HepG2 (cell line): Measurements from ENCODE around the gene PARN. TPM values are rescaled to one million over a fixed set of nuclear protein-coding genes. Genes with fewer than 3 reads are reported as not detected.
A peak's percentile ranks its signal among the peaks of the same experiment; 100 is the strongest.

Experiments
- AHR ChIP-seq: IDR thresholded peaks from 2 replicates; pipeline ENCODE4 v1.6.1; 2018; ENCODE audit warnings: missing genetic modification reagents, missing compliant biosample characterization
- ATM ChIP-seq: fragments of 450-650 bp; IDR thresholded peaks from 2 replicates; pipeline ENCODE4 v1.7.1; 2017; ENCODE audit warnings: mild to moderate bottlenecking, borderline replicate concordance
- BCL6 ChIP-seq: IDR thresholded peaks from 2 replicates; pipeline ENCODE4 v1.6.1; 2016; ENCODE audit warnings: missing genetic modification reagents, missing compliant biosample characterization
- ESRRA ChIP-seq: sonication (generic); formaldehyde crosslinking; IDR thresholded peaks from 2 replicates; pipeline ENCODE4 v1.5.1; 2020; ENCODE audit warnings: mild to moderate bottlenecking, low read depth, missing genetic modification reagents
- FOSL2 ChIP-seq: sonication (generic); formaldehyde crosslinking; IDR thresholded peaks from 2 replicates; pipeline ENCODE4 v1.4.0; 2020; ENCODE audit warnings: missing genetic modification reagents
- GZF1 ChIP-seq: sonication (generic); formaldehyde crosslinking; IDR thresholded peaks from 2 replicates; pipeline ENCODE4 v1.5.1; 2020; ENCODE audit warnings: mild to moderate bottlenecking, missing genetic modification reagents
- MEF2D ChIP-seq: sonication (generic); formaldehyde crosslinking; IDR thresholded peaks from 2 replicates; pipeline ENCODE4 v1.5.1; 2020; ENCODE audit warnings: mild to moderate bottlenecking, missing genetic modification reagents
- MYC ChIP-seq: sonication (generic); formaldehyde crosslinking; IDR thresholded peaks from 2 replicates; pipeline ENCODE4 v1.9.0; 2021; ENCODE audit warnings: missing genetic modification reagents, borderline replicate concordance
- NONO ChIP-seq, 2 experiments: fragments of 450-650 bp in 1 of 2; sonication (generic) in 1 of 2; formaldehyde crosslinking in 1 of 2; IDR thresholded peaks in 1 of 2; conservative IDR thresholded peaks in 1 of 2; 2 replicates each; pipeline versions ENCODE4 v1.6.1 to v1.8.0; 2017 to 2022; ENCODE audit warnings: mild to moderate bottlenecking in 1 of 2, missing genetic modification reagents in 1 of 2, moderate library complexity in 1 of 2
- ONECUT2 ChIP-seq: sonication (generic); formaldehyde crosslinking; IDR thresholded peaks from 2 replicates; pipeline ENCODE4 v1.4.0; 2020; ENCODE audit warnings: missing genetic modification reagents
- PPARG ChIP-seq: conservative IDR thresholded peaks from 2 replicates; pipeline ENCODE4 v1.6.1; 2016; ENCODE audit warnings: missing biosample characterization, missing genetic modification reagents
- RARA ChIP-seq: IDR thresholded peaks from 2 replicates; pipeline ENCODE4 v1.6.1; 2016; ENCODE audit warnings: missing genetic modification reagents, missing compliant biosample characterization
- RFX5 ChIP-seq: IDR thresholded peaks from 2 replicates; pipeline ENCODE4 v1.6.1; 2011; ENCODE audit warnings: low read depth, low read length, improper control_type of control experiment
- RXRB ChIP-seq: IDR thresholded peaks from 2 replicates; pipeline ENCODE4 v1.6.1; 2016; ENCODE audit warnings: borderline replicate concordance, missing genetic modification reagents, missing compliant biosample characterization
- SIN3A ChIP-seq: IDR thresholded peaks from 2 replicates; pipeline ENCODE4 v1.6.1; 2011; ENCODE audit warnings: low read depth, mild to moderate bottlenecking, control low read depth, low read length, borderline replicate concordance
- SOX6 ChIP-seq, 2 experiments: fragments of 450-650 bp in 1 of 2; sonication (generic) in 1 of 2; formaldehyde crosslinking in 1 of 2; IDR thresholded peaks; 2 replicates each; pipeline versions ENCODE4 v1.4.0 to v1.6.1; 2017 to 2020; ENCODE audit warnings: antibody characterized with exemption in 1 of 2, mild to moderate bottlenecking in 1 of 2, missing genetic modification reagents in 1 of 2
- ZFP1 ChIP-seq: IDR thresholded peaks from 2 replicates; pipeline ENCODE4 v1.6.1; 2016
- ZNF225 ChIP-seq: sonication (generic); formaldehyde crosslinking; IDR thresholded peaks from 2 replicates; pipeline ENCODE4 v1.4.0; 2020; ENCODE audit warnings: mild to moderate bottlenecking, missing genetic modification reagents
- ZNF3 ChIP-seq: IDR thresholded peaks from 2 replicates; pipeline ENCODE4 v1.7.0; 2017; ENCODE audit warnings: inconsistent platforms
- ZNF549 ChIP-seq: sonication (generic); formaldehyde crosslinking; IDR thresholded peaks from 2 replicates; pipeline ENCODE4 v1.5.0; 2020; ENCODE audit warnings: missing genetic modification reagents
- ZNF589 ChIP-seq: sonication (generic); formaldehyde crosslinking; conservative IDR thresholded peaks from 2 replicates; pipeline ENCODE4 v1.8.0; 2022; ENCODE audit warnings: mild to moderate bottlenecking, moderate library complexity, missing genetic modification reagents
- ZNF614 ChIP-seq: IDR thresholded peaks from 2 replicates; pipeline ENCODE4 v1.6.1; 2018; ENCODE audit warnings: missing biosample characterization, missing genetic modification reagents, inconsistent platforms, borderline replicate concordance
- ZNF788 ChIP-seq: sonication (generic); formaldehyde crosslinking; IDR thresholded peaks from 2 replicates; pipeline ENCODE4 v1.5.0; 2020; ENCODE audit warnings: mild to moderate bottlenecking, missing genetic modification reagents, borderline replicate concordance
- ZNF816 ChIP-seq: sonication (generic); formaldehyde crosslinking; IDR thresholded peaks from 2 replicates; pipeline ENCODE4 v1.8.0; 2022; ENCODE audit warnings: missing genetic modification reagents, mild to moderate bottlenecking, borderline replicate concordance
- ZNF883 ChIP-seq: sonication (generic); formaldehyde crosslinking; IDR thresholded peaks from 2 replicates; pipeline ENCODE4 v1.5.1; 2020; ENCODE audit warnings: mild to moderate bottlenecking, missing genetic modification reagents; ENCODE audit errors: not compliant biosample characterization
- polyA plus RNA-seq, 8 experiments: library from polyadenylated mRNA; depleted of rRNA in 3 of 8; stranded (reverse) in 7 of 8; unstranded in 1 of 8; fragments of >200 nt; fragmentation: Illumina TruSeq in 4 of 8; extraction: Trizol in 4 of 8; gene quantifications; 2 replicates each; pipeline versions ENCODE4 v1.2.1 to v1.2.3, GENCODE V29; 2011 to 2016; ENCODE audit warnings: low read depth in 4 of 8, missing spikeins in 1 of 8, mixed read lengths in 1 of 8; ENCODE audit not compliant: insufficient read depth in 1 of 8
- total RNA-seq, 5 experiments: library from RNA; depleted of rRNA; stranded (reverse); fragments of >200 nt; fragmentation: Illumina TruSeq; extraction: Trizol; gene quantifications; 2 replicates each; pipeline ENCODE4 v1.2.3, GENCODE V29; 2016; ENCODE audit warnings: low read depth in 1 of 5
- TF ChIP-seq, protein P1 (sequence below): sonication (generic); formaldehyde crosslinking; IDR thresholded peaks from 2 replicates; pipeline ENCODE4 v1.5.0; 2020; ENCODE audit warnings: mild to moderate bottlenecking, missing genetic modification reagents, borderline replicate concordance
- TF ChIP-seq, protein P2 (sequence below): sonication (generic); formaldehyde crosslinking; conservative IDR thresholded peaks from 2 replicates; pipeline ENCODE4 v1.8.0; 2022; ENCODE audit warnings: low read depth, missing genetic modification reagents
- TF ChIP-seq, protein P3 (sequence below): sonication (generic); formaldehyde crosslinking; IDR thresholded peaks from 2 replicates; pipeline ENCODE4 v1.5.0; 2020; ENCODE audit warnings: missing genetic modification reagents

PARN gene
- total and polyA plus RNA-seq, 2 of the 13 experiments (the other 11 are each of a cell fraction or from before 2014, with no cell fraction given): 13.3 to 47.6 TPM

DNA sequence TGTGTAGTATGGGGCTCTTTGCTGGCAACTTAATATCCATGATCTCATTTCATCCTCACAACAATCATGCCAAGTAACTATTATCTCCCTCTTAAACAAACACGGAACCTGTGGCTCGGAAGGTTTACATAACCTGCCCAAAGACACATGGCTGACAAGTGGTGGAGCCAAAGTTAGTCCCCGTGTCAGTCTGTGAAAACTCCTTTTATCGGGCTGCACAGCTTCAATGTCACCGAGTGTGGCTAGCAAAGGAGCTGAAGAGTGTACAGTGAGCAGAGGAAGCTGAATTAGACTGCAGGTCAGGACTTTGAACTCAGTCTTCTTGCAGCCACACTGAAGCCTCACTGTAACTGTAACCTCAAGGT, 80.3 kb downstream of the PARN start (continued):
- TF ChIP-seq ZNF614 (CRISPR knock-in tag) (0 out of 2 replicates have a peak, but pooled peaks have one; percentile 22), RARA (CRISPR knock-in tag) (peak; percentile 35; the same call in 1 of the 2 replicates), RFX5 (no peak), ZFP1 (CRISPR knock-in tag) (no peak), ZNF883 (no peak), FOSL2 (CRISPR knock-in tag) (0 out of 2 replicates have a peak, but pooled peaks have one; percentile 14), GZF1 (CRISPR knock-in tag) (no peak), ZNF549 (CRISPR knock-in tag) (no peak), PPARG (0 out of 2 replicates have a peak, but pooled peaks have one; percentile 5), RXRB (0 out of 2 replicates have a peak, but pooled peaks have one; percentile 16), ZNF3 (CRISPR knock-in tag) (no peak), ZNF816 (CRISPR knock-in tag) (no peak), SOX6 (IDR thresholded peaks at IDR 0.05) (no peak), SOX6 (CRISPR knock-in tag; IDR thresholded peaks at IDR 0.05) (peak; percentile 76), NONO (IDR thresholded peaks at IDR 0.05) (no peak), NONO (CRISPR knock-in tag; conservative IDR thresholded peaks at IDR 0.05) (peak; percentile 35; the same call in 1 of the 2 replicates), ZNF225 (CRISPR knock-in tag) (no peak), AHR (CRISPR knock-in tag) (0 out of 2 replicates have a peak, but pooled peaks have one; percentile 36), ZNF589 (no peak), BCL6 (CRISPR knock-in tag) (peak; percentile 91), ATM (no peak), MYC (peak; percentile 48; the same call in 1 of the 2 replicates), SIN3A (no peak), ONECUT2 (CRISPR knock-in tag) (0 out of 2 replicates have a peak, but pooled peaks have one; percentile 11), ESRRA (CRISPR knock-in tag) (0 out of 2 replicates have a peak, but pooled peaks have one; percentile 34), MEF2D (CRISPR knock-in tag) (no peak), ZNF788 (CRISPR knock-in tag) (peak; percentile 34; the same call in 1 of the 2 replicates)
- TF ChIP-seq, protein P1, sequence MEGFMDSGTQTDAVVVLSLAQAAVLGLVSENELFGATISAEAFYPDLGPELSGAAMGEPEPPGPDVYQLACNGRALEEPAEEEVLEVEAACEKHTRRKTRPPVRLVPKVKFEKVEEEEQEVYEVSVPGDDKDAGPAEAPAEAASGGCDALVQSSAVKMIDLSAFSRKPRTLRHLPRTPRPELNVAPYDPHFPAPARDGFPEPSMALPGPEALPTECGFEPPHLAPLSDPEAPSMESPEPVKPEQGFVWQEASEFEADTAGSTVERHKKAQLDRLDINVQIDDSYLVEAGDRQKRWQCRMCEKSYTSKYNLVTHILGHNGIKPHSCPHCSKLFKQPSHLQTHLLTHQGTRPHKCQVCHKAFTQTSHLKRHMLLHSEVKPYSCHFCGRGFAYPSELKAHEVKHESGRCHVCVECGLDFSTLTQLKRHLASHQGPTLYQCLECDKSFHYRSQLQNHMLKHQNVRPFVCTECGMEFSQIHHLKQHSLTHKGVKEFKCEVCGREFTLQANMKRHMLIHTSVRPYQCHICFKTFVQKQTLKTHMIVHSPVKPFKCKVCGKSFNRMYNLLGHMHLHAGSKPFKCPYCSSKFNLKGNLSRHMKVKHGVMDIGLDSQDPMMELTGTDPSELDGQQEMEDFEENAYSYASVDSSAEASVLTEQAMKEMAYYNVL (CRISPR knock-in tag): peak; percentile 52; the same call in 1 of the 2 replicates
- TF ChIP-seq, protein P2, sequence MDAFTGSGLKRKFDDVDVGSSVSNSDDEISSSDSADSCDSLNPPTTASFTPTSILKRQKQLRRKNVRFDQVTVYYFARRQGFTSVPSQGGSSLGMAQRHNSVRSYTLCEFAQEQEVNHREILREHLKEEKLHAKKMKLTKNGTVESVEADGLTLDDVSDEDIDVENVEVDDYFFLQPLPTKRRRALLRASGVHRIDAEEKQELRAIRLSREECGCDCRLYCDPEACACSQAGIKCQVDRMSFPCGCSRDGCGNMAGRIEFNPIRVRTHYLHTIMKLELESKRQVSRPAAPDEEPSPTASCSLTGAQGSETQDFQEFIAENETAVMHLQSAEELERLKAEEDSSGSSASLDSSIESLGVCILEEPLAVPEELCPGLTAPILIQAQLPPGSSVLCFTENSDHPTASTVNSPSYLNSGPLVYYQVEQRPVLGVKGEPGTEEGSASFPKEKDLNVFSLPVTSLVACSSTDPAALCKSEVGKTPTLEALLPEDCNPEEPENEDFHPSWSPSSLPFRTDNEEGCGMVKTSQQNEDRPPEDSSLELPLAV: no peak
- TF ChIP-seq, protein P3, sequence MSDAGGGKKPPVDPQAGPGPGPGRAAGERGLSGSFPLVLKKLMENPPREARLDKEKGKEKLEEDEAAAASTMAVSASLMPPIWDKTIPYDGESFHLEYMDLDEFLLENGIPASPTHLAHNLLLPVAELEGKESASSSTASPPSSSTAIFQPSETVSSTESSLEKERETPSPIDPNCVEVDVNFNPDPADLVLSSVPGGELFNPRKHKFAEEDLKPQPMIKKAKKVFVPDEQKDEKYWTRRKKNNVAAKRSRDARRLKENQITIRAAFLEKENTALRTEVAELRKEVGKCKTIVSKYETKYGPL (CRISPR knock-in tag): peak; percentile 78; the same call in 1 of the 2 replicates
